Hepatocyte (in vitro differentiated cells): Measurements from ENCODE around the gene DENND2D. TPM values are rescaled to one million over a fixed set of nuclear protein-coding genes. Genes with fewer than 3 reads are reported as not detected.

Experiments used
- DNase-seq: peaks from one replicate; pipeline ENCODE4 v3.0.0-alpha.2; 2016; ENCODE audit warnings: low spot score
- H2AFZ ChIP-seq: fragments of 200-600 bp; sonication (generic); 2 replicates; pipeline ENCODE4 v1.6.0; 2016; ENCODE audit warnings: antibody characterized with exemption, mild to moderate bottlenecking
- H3K27ac ChIP-seq: fragments of 200-600 bp; sonication (generic); 2 replicates; pipeline ENCODE4 v1.5.1; 2016; ENCODE audit warnings: mild to moderate bottlenecking
- H3K27me3 ChIP-seq: fragments of 200-600 bp; sonication (generic); 2 replicates; pipeline ENCODE4 v1.6.1; 2016
- H3K36me3 ChIP-seq: fragments of 200-600 bp; sonication (generic); replicated peaks from 2 replicates; pipeline ENCODE4 v1.5.1; 2016; ENCODE audit warnings: low read depth; ENCODE audit not compliant: insufficient read depth
- H3K4me1 ChIP-seq: fragments of 200-600 bp; sonication (generic); 2 replicates; pipeline ENCODE4 v1.5.1; 2016; ENCODE audit warnings: mild to moderate bottlenecking, moderate library complexity; ENCODE audit not compliant: insufficient read depth
- H3K4me2 ChIP-seq: fragments of 200-600 bp; sonication (generic); 2 replicates; pipeline ENCODE4 v1.6.0; 2016
- H3K4me3 ChIP-seq: fragments of 200-600 bp; sonication (generic); 2 replicates; pipeline ENCODE4 v1.5.1; 2016; ENCODE audit warnings: mild to moderate bottlenecking
- H3K79me2 ChIP-seq: fragments of 200-600 bp; sonication (generic); 2 replicates; pipeline ENCODE4 v1.6.0; 2017; ENCODE audit warnings: mild to moderate bottlenecking
- H3K9me2 ChIP-seq: fragments of 200-600 bp; sonication (generic); replicated peaks from 2 replicates; pipeline ENCODE4 v1.6.0; 2017; ENCODE audit warnings: mild to moderate bottlenecking; ENCODE audit not compliant: insufficient read depth
- H3K9me3 ChIP-seq: fragments of 200-600 bp; sonication (generic); 2 replicates; pipeline ENCODE4 v1.5.1; 2016; ENCODE audit warnings: low read depth, mild to moderate bottlenecking
- H4K20me1 ChIP-seq: fragments of 200-600 bp; sonication (generic); 2 replicates; pipeline ENCODE4 v1.6.0; 2016; ENCODE audit warnings: mild to moderate bottlenecking; ENCODE audit not compliant: insufficient read depth, poor library complexity, severe bottlenecking
- EZH2 ChIP-seq: fragments of 200-600 bp; sonication (generic); IDR thresholded peaks from 2 replicates; pipeline ENCODE4 v1.6.1; 2016; ENCODE audit warnings: antibody characterized with exemption, mild to moderate bottlenecking, borderline replicate concordance
- EZH2phosphoT487 ChIP-seq: fragments of 200-600 bp; sonication (generic); IDR thresholded peaks from one replicate; pipeline ENCODE4 v1.6.1; 2018; ENCODE audit warnings: antibody characterized with exemption, mild to moderate bottlenecking, low read depth, moderate library complexity; ENCODE audit not compliant: unreplicated experiment, severe bottlenecking
- WGBS: methylation state at CpG from one replicate; pipeline ENCODE4 v1.1.6; 2016; ENCODE audit warnings: low lambda C conversion rate; ENCODE audit errors: missing lambda C conversion rate; 5-methylcytosine and 5-hydroxymethylcytosine counted together
- polyA plus RNA-seq: library from polyadenylated mRNA; unstranded; fragments of >200 nt; fragmentation: Nextera tagmentation; extraction: Ambion mirVana; gene quantifications from 2 replicates; pipeline ENCODE4 v1.2.1, GENCODE V29; 2016
- total RNA-seq: library from RNA; depleted of rRNA; stranded (reverse); fragments of >200 nt; gene quantifications from 2 replicates; pipeline ENCODE4 v1.2.3, GENCODE V29; 2014
- TF ChIP-seq, protein P1 (sequence below): fragments of 200-600 bp; sonication (generic); IDR thresholded peaks from 2 replicates; pipeline ENCODE4 v1.5.1; 2016; ENCODE audit warnings: antibody characterized with exemption, mild to moderate bottlenecking; ENCODE audit not compliant: poor library complexity

The DENND2D gene
- total and polyA plus RNA-seq, 2 experiments from 2014 or later = 7.6 to 8.3 TPM

DNA sequence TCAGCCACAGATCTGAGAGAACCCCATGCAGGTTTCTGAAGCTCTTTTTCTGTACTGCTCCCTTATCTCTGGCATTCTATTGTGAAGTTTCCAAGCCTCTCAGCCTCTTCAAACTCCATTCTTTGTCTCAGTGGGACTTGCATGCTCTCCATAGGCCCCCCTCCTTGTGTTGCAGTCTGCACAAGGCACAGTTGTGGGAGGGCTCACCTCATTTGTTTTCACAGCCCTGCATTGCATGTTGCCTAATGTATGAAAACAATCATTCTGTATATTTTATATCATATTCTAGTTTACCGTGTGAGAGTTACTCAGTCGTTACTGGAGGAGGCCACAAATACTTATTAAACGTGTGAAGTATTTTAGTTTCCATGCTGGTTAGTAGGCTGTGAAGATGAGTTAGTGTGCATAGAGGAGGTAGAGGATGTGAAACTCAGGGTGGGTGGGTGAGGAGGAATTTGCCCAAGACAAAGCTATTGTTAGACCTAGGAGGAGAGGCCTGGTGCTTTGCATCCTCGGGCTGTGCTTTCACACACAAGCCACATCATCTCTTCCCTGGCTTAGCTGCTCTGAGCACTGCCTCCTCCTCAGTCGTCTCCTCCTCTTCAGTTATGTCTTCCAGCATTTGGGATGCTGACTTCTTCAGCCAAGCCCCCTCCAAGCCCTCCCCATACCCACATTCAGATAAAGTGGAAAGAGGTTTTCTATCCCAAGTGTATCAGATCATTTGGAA, 19.3 kb upstream of the DENND2D start:
- no peak for DNase-seq
- no peaks in the 10 kb centered on the region for H3K9me3 ChIP-seq
- whole genome bisulfite sequencing = 82% methylated on average over 5 of the region's 5 CpGs
- no peak overlapping the region for H3K27ac ChIP-seq
- no peaks in the 10 kb centered on the region for H3K79me2 ChIP-seq
- H3K9me2 ChIP-seq = no peaks in the 10 kb centered on the region
- no peak overlapping the region for H3K4me3 ChIP-seq
- H4K20me1 ChIP-seq = no peaks in the 10 kb centered on the region
- H2AFZ ChIP-seq = no peak overlapping the region
- no peak overlapping the region for H3K4me2 ChIP-seq
- no peaks in the 10 kb centered on the region for H3K36me3 ChIP-seq
- H3K4me1 ChIP-seq = peaks cover 33% of the 10 kb centered on the region
- TF ChIP-seq, protein P1, sequence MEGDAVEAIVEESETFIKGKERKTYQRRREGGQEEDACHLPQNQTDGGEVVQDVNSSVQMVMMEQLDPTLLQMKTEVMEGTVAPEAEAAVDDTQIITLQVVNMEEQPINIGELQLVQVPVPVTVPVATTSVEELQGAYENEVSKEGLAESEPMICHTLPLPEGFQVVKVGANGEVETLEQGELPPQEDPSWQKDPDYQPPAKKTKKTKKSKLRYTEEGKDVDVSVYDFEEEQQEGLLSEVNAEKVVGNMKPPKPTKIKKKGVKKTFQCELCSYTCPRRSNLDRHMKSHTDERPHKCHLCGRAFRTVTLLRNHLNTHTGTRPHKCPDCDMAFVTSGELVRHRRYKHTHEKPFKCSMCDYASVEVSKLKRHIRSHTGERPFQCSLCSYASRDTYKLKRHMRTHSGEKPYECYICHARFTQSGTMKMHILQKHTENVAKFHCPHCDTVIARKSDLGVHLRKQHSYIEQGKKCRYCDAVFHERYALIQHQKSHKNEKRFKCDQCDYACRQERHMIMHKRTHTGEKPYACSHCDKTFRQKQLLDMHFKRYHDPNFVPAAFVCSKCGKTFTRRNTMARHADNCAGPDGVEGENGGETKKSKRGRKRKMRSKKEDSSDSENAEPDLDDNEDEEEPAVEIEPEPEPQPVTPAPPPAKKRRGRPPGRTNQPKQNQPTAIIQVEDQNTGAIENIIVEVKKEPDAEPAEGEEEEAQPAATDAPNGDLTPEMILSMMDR = no peak
- no peak for TF ChIP-seq EZH2phosphoT487
- TF ChIP-seq EZH2 = no peak
- H3K27me3 ChIP-seq = no peaks in the 10 kb centered on the region

DNA sequence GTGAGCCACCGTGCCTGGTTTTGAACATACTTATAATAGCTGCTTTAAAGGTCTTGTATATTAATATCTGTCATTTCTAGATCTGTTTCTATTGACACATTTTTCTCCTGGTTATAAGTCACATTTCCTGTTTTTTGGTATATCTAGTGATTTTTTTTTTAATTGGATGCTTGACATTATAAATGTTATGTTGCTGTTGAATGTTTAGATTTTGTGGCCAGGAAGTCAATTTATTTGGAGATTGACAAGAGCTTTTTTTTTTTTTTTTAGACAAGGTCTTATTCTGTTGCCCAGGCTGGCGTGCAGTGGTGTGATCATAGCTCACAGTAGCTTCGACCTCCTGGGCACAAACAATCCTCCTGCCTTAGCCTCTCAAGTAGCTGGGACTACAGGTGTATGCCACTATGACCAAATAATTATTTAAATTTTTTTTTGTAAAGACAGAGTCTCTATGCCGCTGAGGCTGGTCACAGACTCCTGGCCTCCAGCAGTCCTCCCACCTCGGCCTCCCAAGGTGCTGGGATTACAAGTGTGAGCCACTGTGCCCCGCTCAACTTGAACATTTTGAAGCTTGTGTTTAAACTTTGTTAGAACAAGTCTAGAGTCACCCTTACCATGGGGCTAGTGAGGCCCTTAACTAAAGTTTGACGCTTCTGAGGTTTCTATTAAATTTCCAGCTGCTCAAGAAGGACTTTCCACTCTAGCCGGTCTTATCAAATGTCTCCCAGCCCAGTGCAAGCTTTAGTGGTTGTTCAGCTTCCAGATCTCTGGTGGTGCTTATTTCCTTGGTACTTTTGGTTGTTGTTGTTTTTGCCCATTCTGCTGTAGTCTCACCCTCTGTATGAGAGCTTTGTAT, 18.5 kb upstream of the DENND2D start:
- no peak for DNase-seq
- no peak overlapping the region for H3K4me3 ChIP-seq
- TF ChIP-seq, protein P1 = no peak
- TF ChIP-seq EZH2 (no peak), EZH2phosphoT487 (no peak)
- WGBS = 89% methylated on average over 8 of the region's 8 CpGs
- H3K27me3 ChIP-seq = no peaks in the 10 kb centered on the region
- H2AFZ ChIP-seq = no peak overlapping the region
- no peak overlapping the region for H3K4me2 ChIP-seq
- H3K79me2 ChIP-seq = no peaks in the 10 kb centered on the region
- H3K36me3 ChIP-seq = no peaks in the 10 kb centered on the region
- no peaks in the 10 kb centered on the region for H3K9me2 ChIP-seq
- H3K27ac ChIP-seq = no peak overlapping the region
- H3K4me1 ChIP-seq = peaks cover 37% of the 10 kb centered on the region
- no peaks in the 10 kb centered on the region for H3K9me3 ChIP-seq
- no peaks in the 10 kb centered on the region for H4K20me1 ChIP-seq

DNA sequence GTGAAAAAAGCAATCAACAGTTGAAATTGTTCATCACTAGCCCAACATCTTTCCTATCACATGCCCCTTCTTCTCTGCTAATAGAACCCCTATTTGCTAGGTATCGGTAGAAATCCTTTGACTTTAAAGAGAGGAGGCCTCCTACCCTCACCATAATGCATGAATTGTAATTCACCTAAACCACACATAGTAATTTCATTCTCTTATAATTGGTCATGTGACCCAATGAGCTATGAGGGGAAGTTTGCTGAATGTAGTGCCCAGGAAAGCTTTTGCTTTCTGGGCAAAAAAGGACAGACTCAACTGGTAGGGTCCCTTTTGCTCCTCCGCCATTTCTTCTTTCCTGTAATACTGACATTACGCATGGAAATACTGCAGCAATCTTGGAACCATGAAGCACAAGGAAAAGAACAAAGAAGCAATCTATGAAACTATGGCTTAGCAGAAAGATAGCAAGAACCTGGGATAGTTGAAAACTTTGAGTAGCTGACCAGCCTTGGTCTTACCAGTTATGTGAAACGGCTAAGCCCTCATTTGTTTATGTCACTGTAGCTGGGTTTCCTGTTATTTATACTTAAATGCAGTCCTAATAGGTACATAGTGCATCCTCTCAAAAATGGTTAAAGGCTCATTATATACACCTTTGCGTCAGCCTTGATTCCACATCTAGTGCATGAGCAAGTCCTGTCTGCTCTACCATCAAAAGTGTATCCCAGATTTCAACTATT, 16.9 kb upstream of the DENND2D start:
- no peaks in the 10 kb centered on the region for H4K20me1 ChIP-seq
- no peaks in the 10 kb centered on the region for H3K9me2 ChIP-seq
- DNase-seq = no peak
- no peak overlapping the region for H3K4me3 ChIP-seq
- no peak overlapping the region for H2AFZ ChIP-seq
- H3K27me3 ChIP-seq = no peaks in the 10 kb centered on the region
- no peaks in the 10 kb centered on the region for H3K36me3 ChIP-seq
- H3K27ac ChIP-seq = no peak overlapping the region
- no peak for TF ChIP-seq EZH2
- TF ChIP-seq EZH2phosphoT487 = no peak
- TF ChIP-seq, protein P1 = no peak
- no peaks in the 10 kb centered on the region for H3K9me3 ChIP-seq
- peaks cover 31% of the 10 kb centered on the region for H3K4me1 ChIP-seq
- no peaks in the 10 kb centered on the region for H3K79me2 ChIP-seq
- no peak overlapping the region for H3K4me2 ChIP-seq
- WGBS = 81% methylated on average over 5 of the region's 5 CpGs
